Lung (tissue), 12 donors: ENCODE data around the gene CLSTN2. TPM values are rescaled to one million over a fixed set of nuclear protein-coding genes. Genes with fewer than 3 reads are reported as not detected.

Experiments
- ATAC-seq: fragments of 200-7000 bp; cut with Tn5 transposase; one replicate; pipeline ENCODE4 v1.9.1; 2020; ENCODE audit warnings: moderate number of reproducible peaks; ENCODE audit not compliant: insufficient read depth, low FRiP score
- DNase-seq, 3 donors: peaks; one replicate each; pipeline ENCODE4 v3.0.0-alpha.2; 2013 to 2017
- H3K27ac ChIP-seq, 2 donors: one replicate each; pipeline ENCODE4 v1.5.1; 2013; ENCODE audit warnings: mild to moderate bottlenecking in 2 of 2, moderate library complexity in 2 of 2, control low read depth in 1 of 2, inconsistent platforms in 1 of 2, low read depth in 1 of 2, low read length in 1 of 2
- H3K27me3 ChIP-seq, 3 donors: one replicate each; pipeline ENCODE4 v1.5.1; 2013; ENCODE audit warnings: low read length in 2 of 3; ENCODE audit not compliant: control insufficient read depth in 3 of 3, insufficient read depth in 3 of 3
- H3K36me3 ChIP-seq, 4 donors: one replicate each; pipeline ENCODE4 v1.5.1; 2013; ENCODE audit warnings: low read length in 4 of 4, mild to moderate bottlenecking in 1 of 4, moderate library complexity in 1 of 4; ENCODE audit not compliant: control insufficient read depth in 4 of 4, insufficient read depth in 4 of 4
- H3K4me1 ChIP-seq, 5 donors: one replicate each; pipeline ENCODE4 v1.5.1; 2013; ENCODE audit warnings: low read length in 5 of 5, mild to moderate bottlenecking in 2 of 5, moderate library complexity in 1 of 5; ENCODE audit not compliant: control insufficient read depth in 5 of 5, insufficient read depth in 5 of 5
- H3K4me3 ChIP-seq: one replicate; pipeline ENCODE4 v1.5.1; 2013; ENCODE audit warnings: mild to moderate bottlenecking, control low read depth, moderate library complexity
- H3K9ac ChIP-seq, 2 donors: one replicate each; pipeline ENCODE4 v1.5.1; 2013; ENCODE audit warnings: low read length in 2 of 2, control low read depth in 1 of 2; ENCODE audit not compliant: insufficient read depth in 1 of 2
- H3K9me3 ChIP-seq, 4 donors: one replicate each; pipeline ENCODE4 v1.5.1; 2013; ENCODE audit warnings: low read length in 3 of 4, mild to moderate bottlenecking in 1 of 4, moderate library complexity in 1 of 4; ENCODE audit not compliant: control insufficient read depth in 4 of 4, insufficient read depth in 3 of 4
- CTCF ChIP-seq: IDR thresholded peaks from 2 replicates; pipeline ENCODE4 v1.5.1; 2012; ENCODE audit warnings: mild to moderate bottlenecking; ENCODE audit errors: control extremely low read depth, extremely low read depth
- WGBS, 2 donors: extraction: QIAGEN DNeasy Blood & Tissue Kit; methylation state at CpG; one replicate each; pipeline ENCODE4 v1.1.7; 2013; 5-methylcytosine and 5-hydroxymethylcytosine counted together
- polyA plus RNA-seq, 2 donors: library from polyadenylated mRNA; stranded (reverse); fragments of 200-250 nt; gene quantifications; one replicate each; pipeline ENCODE4 v1.2.1, GENCODE V29; 2013
- total RNA-seq, 2 donors: library from RNA; depleted of rRNA in 1 of 2; stranded (reverse); fragments of >200 nt in 1 of 2; gene quantifications; one replicate each; pipeline ENCODE4 v1.2.1, GENCODE V29; 2014 to 2021
- donor health status: control.
- donor health status: control.
- donor health status: Bipolar disorder and iron deficiency.
- donor health status: healthy.
- donor health status: DM: yes; HTN: yes; CAD: no.

The CLSTN2 gene
- total and polyA plus RNA-seq, 4 donors, result 0.07 to 2.4 (median 1.3) TPM

- TF ChIP-seq CTCF, result no peak
- Histone ChIP-seq H3K9me3 (no peaks in the 10 kb centered on the region), H3K27me3 (peaks cover 0 to 2% (median 0%) of the 10 kb centered on the region in 3 donors), H3K4me1 (no peaks in the 10 kb centered on the region), H3K9ac (no peak overlapping the region), H3K27ac (no peak overlapping the region), H3K4me3 (no peak overlapping the region), H3K36me3 (no peaks in the 10 kb centered on the region)
- 96 to 99% methylated on average over 3 of the region's 3 CpGs for WGBS, 2 donors
- DNase-seq (no peak), ATAC-seq (no peak)
Measured at GRCh38 chr3:139987908-139988307, 52.9 kb downstream of the CLSTN2 start.

- TF ChIP-seq CTCF, result no peak
- Histone ChIP-seq H3K9me3 (no peaks in the 10 kb centered on the region), H3K27ac (no peak overlapping the region), H3K27me3 (peaks cover 0 to 2% (median 0%) of the 10 kb centered on the region in 3 donors), H3K9ac (no peak overlapping the region), H3K36me3 (no peaks in the 10 kb centered on the region), H3K4me3 (no peak overlapping the region), H3K4me1 (no peaks in the 10 kb centered on the region)
- ATAC-seq (no peak), DNase-seq (no peak)
- WGBS, 2 donors, result 90 to 94% methylated on average over 3 of the region's 3 CpGs
Measured at GRCh38 chr3:139988472-139989156, 53.6 kb downstream of the CLSTN2 start.

GRCh38 chr3:139994891-139995290, 59.9 kb downstream of the CLSTN2 start:
- ATAC-seq, result no peak
- no peak for DNase-seq
- WGBS, 2 donors, result 41 to 52% methylated on average over 3 of the region's 3 CpGs
- Histone ChIP-seq H3K4me3 (no peak overlapping the region), H3K4me1 (peaks cover 0 to 5% (median 0%) of the 10 kb centered on the region in 5 donors), H3K27me3 (no peaks in the 10 kb centered on the region), H3K9me3 (no peaks in the 10 kb centered on the region), H3K27ac (no peak overlapping the region), H3K36me3 (no peaks in the 10 kb centered on the region), H3K9ac (no peak overlapping the region)
- TF ChIP-seq CTCF, result no peak

GRCh38 chr3:140004271-140004670, 69.3 kb downstream of the CLSTN2 start:
- no peak overlapping the region for H3K27ac ChIP-seq
- ATAC-seq (no peak), DNase-seq (no peak)
- H3K9ac ChIP-seq, result no peak overlapping the region
- H3K27me3 ChIP-seq, result no peaks in the 10 kb centered on the region
- no peaks in the 10 kb centered on the region for H3K4me1 ChIP-seq
- H3K36me3 ChIP-seq, result no peaks in the 10 kb centered on the region
- H3K9me3 ChIP-seq, result peaks cover 0 to 3% (median 1%) of the 10 kb centered on the region in 4 donors
- no peak overlapping the region for H3K4me3 ChIP-seq
- no peak for TF ChIP-seq CTCF
